ENCODE measurements around the gene LAPTM5. TPM values are rescaled to one million over a fixed set of nuclear protein-coding genes. Genes with fewer than 3 reads are reported as not detected.

LAPTM5 gene
- total RNA-seq, 3 donors from 2014 or later: 41.3 to 130 (median 70.1) TPM

DNA sequence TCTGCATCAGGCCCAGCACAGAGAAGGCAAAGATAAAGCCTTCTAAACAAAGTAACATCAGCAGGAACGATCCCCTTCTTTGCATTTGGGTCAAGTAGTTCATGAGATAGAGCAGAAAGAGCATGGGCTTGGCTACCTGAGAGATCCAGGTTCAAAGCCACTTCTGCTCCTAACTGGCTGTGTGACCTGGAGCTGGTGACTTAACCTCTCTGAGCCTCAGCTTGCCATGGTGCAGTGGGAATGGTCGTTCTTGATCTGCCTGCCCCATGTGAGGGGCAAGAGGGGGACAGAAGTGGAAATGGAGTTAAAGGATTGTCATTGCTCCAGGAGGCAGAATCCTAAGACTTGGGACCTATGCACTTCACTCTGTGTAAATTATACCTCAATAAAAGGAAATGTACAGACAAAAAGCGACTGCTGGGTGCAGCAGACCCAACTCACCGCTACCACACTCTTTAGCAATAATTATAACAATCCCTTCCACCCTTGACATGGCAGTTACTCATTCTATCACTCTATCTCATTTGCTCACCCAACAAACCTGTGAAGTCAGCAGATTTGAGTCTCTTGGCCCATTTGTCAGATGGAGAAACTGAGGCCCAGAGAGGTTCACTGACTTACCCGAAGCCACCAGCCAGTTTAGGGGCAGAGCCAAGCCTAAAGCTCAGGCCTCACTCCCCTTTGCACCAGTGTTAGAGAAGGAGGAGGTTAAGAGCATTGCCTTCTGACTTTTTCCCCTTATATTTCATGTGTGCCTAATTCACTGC lies 32.7 kb downstream of the LAPTM5 start:
- TF ChIP-seq, protein P1, sequence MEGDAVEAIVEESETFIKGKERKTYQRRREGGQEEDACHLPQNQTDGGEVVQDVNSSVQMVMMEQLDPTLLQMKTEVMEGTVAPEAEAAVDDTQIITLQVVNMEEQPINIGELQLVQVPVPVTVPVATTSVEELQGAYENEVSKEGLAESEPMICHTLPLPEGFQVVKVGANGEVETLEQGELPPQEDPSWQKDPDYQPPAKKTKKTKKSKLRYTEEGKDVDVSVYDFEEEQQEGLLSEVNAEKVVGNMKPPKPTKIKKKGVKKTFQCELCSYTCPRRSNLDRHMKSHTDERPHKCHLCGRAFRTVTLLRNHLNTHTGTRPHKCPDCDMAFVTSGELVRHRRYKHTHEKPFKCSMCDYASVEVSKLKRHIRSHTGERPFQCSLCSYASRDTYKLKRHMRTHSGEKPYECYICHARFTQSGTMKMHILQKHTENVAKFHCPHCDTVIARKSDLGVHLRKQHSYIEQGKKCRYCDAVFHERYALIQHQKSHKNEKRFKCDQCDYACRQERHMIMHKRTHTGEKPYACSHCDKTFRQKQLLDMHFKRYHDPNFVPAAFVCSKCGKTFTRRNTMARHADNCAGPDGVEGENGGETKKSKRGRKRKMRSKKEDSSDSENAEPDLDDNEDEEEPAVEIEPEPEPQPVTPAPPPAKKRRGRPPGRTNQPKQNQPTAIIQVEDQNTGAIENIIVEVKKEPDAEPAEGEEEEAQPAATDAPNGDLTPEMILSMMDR (IDR thresholded peaks at IDR 0.05): no peak
- TF ChIP-seq POLR2A (IDR thresholded peaks at IDR 0.05) (no peak), POLR2AphosphoS5 (IDR thresholded peaks at IDR 0.05) (no peak)
- H3K4me3 ChIP-seq: no peak overlapping the region
- H3K9me3 ChIP-seq: no peaks in the 10 kb centered on the region
- intact Hi-C loops (cut with DNase I; ENCODE audit: low total_unique reads): loop anchor here (5.0 kb wide), 1 partner anchor 42 kb away; no protein-coding TSS in a partner anchor
- H3K27me3 ChIP-seq: no peaks in the 10 kb centered on the region
- no peaks in the 10 kb centered on the region for H3K4me1 ChIP-seq
- no peak overlapping the region for H3K27ac ChIP-seq
- no peaks in the 10 kb centered on the region for H3K36me3 ChIP-seq
- DNase-seq (ENCODE audit: low spot score in 2 of 2): no peak

DNA sequence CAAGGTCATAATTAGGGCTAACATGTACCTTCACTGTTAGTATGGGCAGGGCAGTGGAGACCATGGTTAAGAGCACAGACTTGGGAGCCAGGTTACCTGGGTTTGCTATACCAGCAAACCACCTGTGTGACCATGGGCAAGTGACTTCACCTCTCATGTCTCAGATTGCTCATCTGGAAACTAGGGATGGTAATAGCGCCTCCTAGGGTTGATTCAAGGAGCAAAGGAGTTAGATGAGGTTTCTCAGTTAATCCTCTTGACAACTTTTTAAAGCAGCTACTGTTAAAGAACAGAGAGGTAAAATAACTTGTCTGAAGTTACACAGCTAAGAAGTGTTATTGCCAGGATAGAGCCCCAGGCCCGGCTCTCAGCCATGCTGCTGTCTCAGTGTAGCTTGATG lies 33.4 kb downstream of the LAPTM5 start:
- no peaks in the 10 kb centered on the region for H3K27me3 ChIP-seq
- H3K4me3 ChIP-seq: no peak overlapping the region
- no peaks in the 10 kb centered on the region for H3K9me3 ChIP-seq
- H3K36me3 ChIP-seq: no peaks in the 10 kb centered on the region
- intact Hi-C loops (cut with DNase I; ENCODE audit: low total_unique reads): loop anchor here (5.0 kb wide), 1 partner anchor 43 kb away; no protein-coding TSS in a partner anchor
- no peak for DNase-seq (ENCODE audit: low spot score in 2 of 2)
- TF ChIP-seq, protein P1 (IDR thresholded peaks at IDR 0.05): no peak
- TF ChIP-seq POLR2AphosphoS5 (IDR thresholded peaks at IDR 0.05): no peak
- TF ChIP-seq POLR2A (IDR thresholded peaks at IDR 0.05): no peak
- H3K4me1 ChIP-seq: no peaks in the 10 kb centered on the region
- no peak overlapping the region for H3K27ac ChIP-seq

DNA sequence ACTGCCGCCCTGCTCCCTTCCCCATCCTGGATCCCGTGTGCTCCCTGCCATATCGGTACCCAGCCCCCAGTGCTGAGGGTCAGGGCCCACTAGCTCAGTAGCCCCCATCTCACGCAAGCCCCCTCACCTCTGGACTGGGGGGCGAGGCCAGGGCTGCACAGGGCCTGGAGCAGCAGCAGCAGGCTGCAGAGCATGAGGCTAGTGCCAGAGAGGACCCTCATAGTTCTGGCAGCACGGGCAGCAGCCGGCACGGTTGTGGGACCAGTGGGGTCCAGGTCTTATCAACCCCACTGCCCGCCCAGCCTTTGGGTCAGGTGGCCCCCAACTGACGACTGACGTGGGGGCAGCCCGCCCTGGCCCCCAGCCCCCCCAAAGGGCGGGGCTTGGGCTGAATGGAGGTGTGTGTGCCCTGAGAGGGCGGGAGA lies 34.2 kb downstream of the LAPTM5 start, which contains the start of gene MATN1:
Gene MATN1 (minus strand): TSS at position 255 of the 425 bp plus-strand sequence. CDS start 34 bp downstream, at position 221.
- intact Hi-C loops (cut with DNase I; ENCODE audit: low total_unique reads): loop anchor here (5.0 kb wide), 1 partner anchor 44 kb away; no protein-coding TSS in a partner anchor
- no peaks in the 10 kb centered on the region for H3K36me3 ChIP-seq
- no peaks in the 10 kb centered on the region for H3K27me3 ChIP-seq
- no peak for TF ChIP-seq POLR2A (IDR thresholded peaks at IDR 0.05)
- TF ChIP-seq POLR2AphosphoS5 (IDR thresholded peaks at IDR 0.05): no peak
- TF ChIP-seq, protein P1 (IDR thresholded peaks at IDR 0.05): no peak
- H3K9me3 ChIP-seq: no peaks in the 10 kb centered on the region
- DNase-seq (ENCODE audit: low spot score in 2 of 2): no peak
- H3K4me1 ChIP-seq: no peaks in the 10 kb centered on the region
- no peak within 1 kb of the TSS for H3K4me3 ChIP-seq
- no peak within 1 kb of the TSS for H3K27ac ChIP-seq

DNA sequence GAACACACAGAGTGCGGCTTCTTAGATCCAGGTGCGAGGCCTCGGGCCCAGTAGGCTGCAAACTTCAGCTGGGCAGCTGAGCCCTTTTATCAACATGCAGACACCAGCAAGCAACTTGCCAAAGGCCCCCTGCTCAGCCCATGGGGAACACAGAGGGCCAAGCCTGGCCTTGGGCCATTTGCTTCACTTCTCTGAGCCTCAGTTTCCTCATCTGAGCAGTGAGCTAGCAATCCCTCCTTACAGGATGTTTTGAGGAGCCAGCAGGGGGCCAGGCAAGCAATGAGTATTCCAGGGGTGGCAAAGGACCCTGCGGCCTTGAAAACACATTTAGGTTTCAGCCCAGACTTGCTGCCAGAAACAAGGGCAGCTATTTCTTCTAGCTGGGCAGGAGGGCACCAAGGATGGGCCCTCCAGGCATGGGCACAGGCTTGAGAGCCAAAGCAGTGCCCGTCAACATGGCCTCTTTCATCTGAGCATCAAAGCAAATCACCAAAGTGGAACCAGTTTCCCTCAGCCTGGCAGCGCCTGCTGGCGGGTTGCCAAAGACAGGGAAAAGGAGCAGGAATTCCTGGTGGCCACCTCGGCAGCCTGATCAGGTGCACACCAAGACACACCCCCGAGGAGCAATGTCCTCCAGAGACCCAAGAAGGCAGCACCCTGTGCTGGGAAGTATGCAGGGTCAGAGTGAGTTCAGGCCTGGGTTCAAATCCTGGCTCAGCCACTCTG lies 35.6 kb downstream of the LAPTM5 start:
- Histone ChIP-seq H3K27me3 (no peaks in the 10 kb centered on the region), H3K27ac (no peak overlapping the region), H3K36me3 (no peaks in the 10 kb centered on the region), H3K4me3 (no peak overlapping the region), H3K9me3 (no peaks in the 10 kb centered on the region), H3K4me1 (no peaks in the 10 kb centered on the region)
- DNase-seq (ENCODE audit: low spot score in 2 of 2): no peak
- intact Hi-C loops (cut with DNase I; ENCODE audit: low total_unique reads): loop anchor here (5.0 kb wide), 1 partner anchor 45 kb away; no protein-coding TSS in a partner anchor
- TF ChIP-seq, protein P1 (IDR thresholded peaks at IDR 0.05): no peak
- no peak for TF ChIP-seq POLR2AphosphoS5 (IDR thresholded peaks at IDR 0.05)
- no peak for TF ChIP-seq POLR2A (IDR thresholded peaks at IDR 0.05)
